ENCODE measurements around the gene KCTD17.

DNA sequence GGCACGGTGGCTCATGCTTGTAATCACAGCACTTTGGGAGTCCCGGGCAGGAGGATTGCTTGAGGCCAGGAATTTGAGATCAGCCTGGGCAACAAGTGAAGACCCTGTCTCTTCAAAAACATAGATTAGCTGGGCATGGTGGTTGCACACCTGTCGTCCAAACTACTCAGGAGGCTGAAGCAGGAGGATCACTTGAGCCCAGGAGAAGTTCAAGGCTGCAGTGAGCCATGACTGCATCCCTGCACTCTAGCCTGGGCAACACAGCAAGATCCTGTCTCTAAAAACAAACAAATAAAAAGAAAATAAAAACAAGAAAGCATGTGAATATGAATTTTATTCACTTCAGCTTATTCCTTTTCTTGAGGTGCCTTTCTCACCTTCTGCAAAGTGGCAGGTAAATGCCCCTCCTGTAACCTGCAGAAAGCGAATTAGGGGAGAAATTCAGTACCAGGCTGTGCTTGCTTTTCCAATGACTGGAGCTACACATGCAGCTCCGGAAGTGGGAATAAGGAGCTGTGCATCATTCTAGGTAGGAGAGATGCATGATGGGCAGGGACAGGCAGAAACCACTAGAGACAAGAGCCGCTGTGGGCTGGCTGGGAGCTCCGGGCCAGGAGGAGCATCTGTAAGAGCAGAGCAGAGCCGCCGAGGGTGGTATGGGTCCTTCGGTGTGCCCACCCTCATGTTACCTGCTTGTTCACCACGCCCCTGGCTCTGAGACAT is 14.7 kb upstream of the KCTD17 start:
- no peak for TF ChIP-seq POLR2A (IDR thresholded peaks at IDR 0.05)
- TF ChIP-seq, protein P1, sequence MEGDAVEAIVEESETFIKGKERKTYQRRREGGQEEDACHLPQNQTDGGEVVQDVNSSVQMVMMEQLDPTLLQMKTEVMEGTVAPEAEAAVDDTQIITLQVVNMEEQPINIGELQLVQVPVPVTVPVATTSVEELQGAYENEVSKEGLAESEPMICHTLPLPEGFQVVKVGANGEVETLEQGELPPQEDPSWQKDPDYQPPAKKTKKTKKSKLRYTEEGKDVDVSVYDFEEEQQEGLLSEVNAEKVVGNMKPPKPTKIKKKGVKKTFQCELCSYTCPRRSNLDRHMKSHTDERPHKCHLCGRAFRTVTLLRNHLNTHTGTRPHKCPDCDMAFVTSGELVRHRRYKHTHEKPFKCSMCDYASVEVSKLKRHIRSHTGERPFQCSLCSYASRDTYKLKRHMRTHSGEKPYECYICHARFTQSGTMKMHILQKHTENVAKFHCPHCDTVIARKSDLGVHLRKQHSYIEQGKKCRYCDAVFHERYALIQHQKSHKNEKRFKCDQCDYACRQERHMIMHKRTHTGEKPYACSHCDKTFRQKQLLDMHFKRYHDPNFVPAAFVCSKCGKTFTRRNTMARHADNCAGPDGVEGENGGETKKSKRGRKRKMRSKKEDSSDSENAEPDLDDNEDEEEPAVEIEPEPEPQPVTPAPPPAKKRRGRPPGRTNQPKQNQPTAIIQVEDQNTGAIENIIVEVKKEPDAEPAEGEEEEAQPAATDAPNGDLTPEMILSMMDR (IDR thresholded peaks at IDR 0.05 in 8 of 11, conservative IDR thresholded peaks at IDR 0.05 in 3 of 11): no peak
- no peak for TF ChIP-seq POLR2AphosphoS5 (IDR thresholded peaks at IDR 0.05)
